Measurements from ENCODE around the gene PLBD1.

Gene PLBD1

GRCh38 chr12:14567351-14568162 is at the start of gene PLBD1:
Gene PLBD1 (minus strand): TSS chr12:14567883. CDS start chr12:14567696, 187 bp downstream.
- DNase-seq: peak; percentile 19

- no peak for DNase-seq
Measured at GRCh38 chr12:14614704-14615121, 47.0 kb upstream of the PLBD1 start.

- DNase-seq: no peak
Measured at GRCh38 chr12:14613718-14614117, 46.0 kb upstream of the PLBD1 start.

- peak; percentile 34 for DNase-seq
Measured at GRCh38 chr12:14612898-14613445, 45.3 kb upstream of the PLBD1 start.

- DNase-seq: no peak
Measured at GRCh38 chr12:14612250-14612649, 44.6 kb upstream of the PLBD1 start.

GRCh38 chr12:14611640-14612203 is 44.0 kb upstream of the PLBD1 start:
- no peak for DNase-seq

- no peak for DNase-seq
Measured at GRCh38 chr12:14607568-14607967, 39.9 kb upstream of the PLBD1 start.

- peak; percentile 54 for DNase-seq
Measured at GRCh38 chr12:14605401-14605989, 37.8 kb upstream of the PLBD1 start.

GRCh38 chr12:14601692-14602478 is 34.2 kb upstream of the PLBD1 start:
- DNase-seq: peak; percentile 71

GRCh38 chr12:14597480-14597879 is 29.8 kb upstream of the PLBD1 start:
- DNase-seq: no peak

GRCh38 chr12:14591719-14592118 is 24.0 kb upstream of the PLBD1 start:
- DNase-seq: no peak

- DNase-seq: no peak
Measured at GRCh38 chr12:14589169-14590004, 21.7 kb upstream of the PLBD1 start.

- DNase-seq: no peak
Measured at GRCh38 chr12:14588571-14588970, 20.9 kb upstream of the PLBD1 start.

- no peak for DNase-seq
Measured at GRCh38 chr12:14578646-14579045, 11.0 kb upstream of the PLBD1 start.

- no peak for DNase-seq
Measured at GRCh38 chr12:14577344-14577743, 9.7 kb upstream of the PLBD1 start.

GRCh38 chr12:14576896-14577295 is 9.2 kb upstream of the PLBD1 start:
- no peak for DNase-seq

GRCh38 chr12:14575585-14575984 is 7.9 kb upstream of the PLBD1 start:
- DNase-seq: no peak

- DNase-seq: no peak
Measured at GRCh38 chr12:14573118-14573517, 5.4 kb upstream of the PLBD1 start.

- no peak for DNase-seq
Measured at GRCh38 chr12:14572401-14572800, 4.7 kb upstream of the PLBD1 start.

- no peak for DNase-seq
Measured at GRCh38 chr12:14571779-14572178, 4.1 kb upstream of the PLBD1 start.

GRCh38 chr12:14570231-14570630 is 2.5 kb upstream of the PLBD1 start:
- DNase-seq: no peak

GRCh38 chr12:14564336-14564959 is 3.2 kb downstream of the PLBD1 start:
- no peak for DNase-seq

Measured in NCI-H1092 treated with DMSO at 0.1 percent for 48 hours (cell line).